ENCODE results near the gene ANKRD55. TPM values are rescaled to one million over a fixed set of nuclear protein-coding genes. Genes with fewer than 3 reads are reported as not detected.

ANKRD55 gene
- total and polyA plus RNA-seq, 2 donors (not counting 3 experiments of a cell fraction or from before 2014, with no cell fraction given) = 1.4 to 2.1 TPM

- POLR2A ChIA-PET = no interaction called here
- H3K27me3 ChIP-seq (ENCODE audit: control insufficient read depth in 2 of 2, insufficient read depth in 2 of 2, low read length in 2 of 2) = no peaks in the 10 kb centered on the region
- no peak overlapping the region for H3K4me2 ChIP-seq (ENCODE audit: insufficient read depth, low read length)
- no peaks in the 10 kb centered on the region for H3K36me3 ChIP-seq (ENCODE audit: control insufficient read depth in 2 of 2, extremely low read depth in 1 of 2, insufficient read depth in 2 of 2, low read length in 2 of 2)
- no peak overlapping the region for H3K27ac ChIP-seq (ENCODE audit: insufficient read depth, low read depth, low read length)
- peaks cover 14% of the 10 kb centered on the region for H3K4me1 ChIP-seq (ENCODE audit: control insufficient read depth, extremely low read depth, insufficient read depth, low read length)
- CTCF ChIA-PET = no interaction called here
- no peak overlapping the region for H3K9ac ChIP-seq (replicated peaks; ENCODE audit: extremely low read depth, insufficient read depth, low read length)
- FAIRE-seq (no peak), DNase-seq (ENCODE audit: low read depth, low spot score) (no peak)
- intact Hi-C loops (cut with micrococcal nuclease) = no loop called here
- no peaks in the 10 kb centered on the region for H3K9me3 ChIP-seq (replicated peaks; ENCODE audit: control insufficient read depth, insufficient read depth, low read length)
- TF ChIP-seq, protein P1, sequence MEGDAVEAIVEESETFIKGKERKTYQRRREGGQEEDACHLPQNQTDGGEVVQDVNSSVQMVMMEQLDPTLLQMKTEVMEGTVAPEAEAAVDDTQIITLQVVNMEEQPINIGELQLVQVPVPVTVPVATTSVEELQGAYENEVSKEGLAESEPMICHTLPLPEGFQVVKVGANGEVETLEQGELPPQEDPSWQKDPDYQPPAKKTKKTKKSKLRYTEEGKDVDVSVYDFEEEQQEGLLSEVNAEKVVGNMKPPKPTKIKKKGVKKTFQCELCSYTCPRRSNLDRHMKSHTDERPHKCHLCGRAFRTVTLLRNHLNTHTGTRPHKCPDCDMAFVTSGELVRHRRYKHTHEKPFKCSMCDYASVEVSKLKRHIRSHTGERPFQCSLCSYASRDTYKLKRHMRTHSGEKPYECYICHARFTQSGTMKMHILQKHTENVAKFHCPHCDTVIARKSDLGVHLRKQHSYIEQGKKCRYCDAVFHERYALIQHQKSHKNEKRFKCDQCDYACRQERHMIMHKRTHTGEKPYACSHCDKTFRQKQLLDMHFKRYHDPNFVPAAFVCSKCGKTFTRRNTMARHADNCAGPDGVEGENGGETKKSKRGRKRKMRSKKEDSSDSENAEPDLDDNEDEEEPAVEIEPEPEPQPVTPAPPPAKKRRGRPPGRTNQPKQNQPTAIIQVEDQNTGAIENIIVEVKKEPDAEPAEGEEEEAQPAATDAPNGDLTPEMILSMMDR (IDR thresholded peaks at IDR 0.05; ENCODE audit: extremely low read depth in 1 of 2, insufficient read depth in 1 of 2, low read depth in 1 of 2, low read length in 2 of 2) = no peak
- no peak for TF ChIP-seq FOS (IDR thresholded peaks at IDR 0.05; ENCODE audit: borderline replicate concordance, insufficient read depth, low read length)
- no peak for TF ChIP-seq POLR2A (IDR thresholded peaks at IDR 0.05; ENCODE audit: low read depth, low read length)
- TF ChIP-seq MYC (IDR thresholded peaks at IDR 0.05; ENCODE audit: low read depth, low read length) = no peak
- no peak for TF ChIP-seq POLR2AphosphoS5 (IDR thresholded peaks at IDR 0.05; ENCODE audit: insufficient read depth, low read depth, low read length)
- no peak for TF ChIP-seq JUN (IDR thresholded peaks at IDR 0.05; ENCODE audit: borderline replicate concordance, insufficient read depth, insufficient read length, low read depth)
- TF ChIP-seq EZH2 (IDR thresholded peaks at IDR 0.05; ENCODE audit: borderline replicate concordance, low read depth, low read length, severe bottlenecking) = no peak
- no peak for TF ChIP-seq GATA2 (IDR thresholded peaks at IDR 0.05; ENCODE audit: insufficient read depth, insufficient read length, low read depth, low read length)
- no peak for TF ChIP-seq MAX (IDR thresholded peaks at IDR 0.05; ENCODE audit: insufficient read depth, insufficient read length)
- H4K20me1 ChIP-seq (replicated peaks; ENCODE audit: control insufficient read depth, extremely low read depth, insufficient read depth, low read length) = no peaks in the 10 kb centered on the region
- no TSS peak for BruUV-seq (replicated peaks)
- dilution Hi-C loops (cut with MboI; ENCODE audit: extremely low pct_ligation_motif_present, low sequenced_read_pairs) = no loop called here
- no peaks in the 10 kb centered on the region for H3K79me2 ChIP-seq (ENCODE audit: control insufficient read depth, insufficient read depth, low read length)
- H3K4me3 ChIP-seq (replicated peaks in 1 of 3; ENCODE audit: insufficient read depth in 1 of 3, low read depth in 1 of 3, low read length in 3 of 3) = no peak overlapping the region
- no peaks in the 10 kb centered on the region for H3K9me1 ChIP-seq (replicated peaks; ENCODE audit: control insufficient read depth, extremely low read depth, insufficient read depth, low read length)
- H2AFZ ChIP-seq (ENCODE audit: low read depth, low read length) = no peak overlapping the region
These were observed 120.5 kb downstream of the ANKRD55 start for GRCh38 chr5:56112526-56113121.

Measured in endothelial cell of umbilical vein (primary cell).